ENCODE results near the gene CMTM4. TPM values are rescaled to one million over a fixed set of nuclear protein-coding genes. Genes with fewer than 3 reads are reported as not detected.

The CMTM4 gene
- total and polyA plus RNA-seq, 2 donors (not counting 1 experiment from before 2014, with no cell fraction given), result 0.06 to 0.59 TPM

GRCh38 chr16:66599726-66600125 lies 96.8 kb downstream of the CMTM4 start:
- Histone ChIP-seq H2AFZ (ENCODE audit: insufficient read depth, low read depth, low read length, poor library complexity, severe bottlenecking) (no peak overlapping the region), H3K9me3 (ENCODE audit: control extremely low read depth in 1 of 3, control insufficient read depth in 2 of 3, insufficient read depth in 1 of 3, low read length in 2 of 3) (peaks cover 2 to 20% (median 15%) of the 10 kb centered on the region in 3 donors), H3K27ac (ENCODE audit: low read length in 2 of 2) (no peak overlapping the region), H3K9ac (ENCODE audit: low read length) (no peak overlapping the region), H3K27me3 (replicated peaks in 1 of 4; ENCODE audit: control extremely low read depth in 1 of 4, control insufficient read depth in 3 of 4, insufficient read depth in 4 of 4, low read length in 3 of 4) (peaks cover 0 to 25% (median 12%) of the 10 kb centered on the region in 4 experiments), H3K4me1 (ENCODE audit: control insufficient read depth in 2 of 2, insufficient read depth in 2 of 2, low read length in 2 of 2) (peaks cover 10 to 17% of the 10 kb centered on the region in 2 donors), H3K79me2 (ENCODE audit: control insufficient read depth, insufficient read depth, low read length) (no peaks in the 10 kb centered on the region), H4K20me1 (ENCODE audit: control insufficient read depth, insufficient read depth, low read length, poor library complexity, severe bottlenecking) (no peaks in the 10 kb centered on the region), H3K4me3 (ENCODE audit: control extremely low read depth in 1 of 5, extremely low read depth in 1 of 5, insufficient read depth in 1 of 5, low read depth in 2 of 5, low read length in 4 of 5) (no peak overlapping the region), H3K4me2 (replicated peaks; ENCODE audit: low read depth, low read length, poor library complexity, severe bottlenecking) (no peak overlapping the region), H3K36me3 (replicated peaks in 1 of 2; ENCODE audit: control extremely low read depth in 1 of 2, control insufficient read depth in 1 of 2, extremely low read depth in 1 of 2, insufficient read depth in 2 of 2, low read length in 1 of 2) (no peaks in the 10 kb centered on the region)
- peaks cover 34% of the 10 kb centered on the region for H3K27me3 Mint-ChIP-seq
- no peak for TF ChIP-seq EZH2 (IDR thresholded peaks at IDR 0.05; ENCODE audit: borderline replicate concordance, insufficient read depth, low read depth, low read length, poor library complexity, severe bottlenecking)
- TF ChIP-seq CTCF (IDR thresholded peaks at IDR 0.05), result no peak
- peaks cover 6% of the 10 kb centered on the region for H3K9me3 Mint-ChIP-seq (ENCODE audit: insufficient read depth)
- POLR2A ChIA-PET, result no interaction called here
- peaks cover 19% of the 10 kb centered on the region for H3K4me1 Mint-ChIP-seq
- ATAC-seq (ENCODE audit: low read depth) (no peak), DNase-seq (no peak)
- H3K27ac Mint-ChIP-seq, result no peak overlapping the region
- CTCF ChIA-PET, result interaction anchor here (1.2 to 1.4 kb wide), 3 partner anchors 10 to 88 kb away, joined by 3 to 6 read pairs (median 3); no protein-coding TSS in a partner anchor
- H3K4me3 Mint-ChIP-seq, result no peak overlapping the region
- WGBS (ENCODE audit: insufficient coverage), result no CpG with 5 or more reads among the region's 4 CpGs
- intact Hi-C loops (cut with micrococcal nuclease), result no loop called here

- Mint-ChIP-seq H3K27ac (no peak overlapping the region), H3K4me3 (no peak overlapping the region)
- POLR2A ChIA-PET, result no interaction called here
Observed at GRCh38 chr16:66598111-66598510, 98.4 kb downstream of the CMTM4 start.

More at GRCh38 chr16:66598111-66598510, 98.4 kb downstream of the CMTM4 start:
- H3K4me2 ChIP-seq (replicated peaks; ENCODE audit: low read depth, low read length, poor library complexity, severe bottlenecking), result no peak overlapping the region
- WGBS (ENCODE audit: insufficient coverage), result no CpG with 5 or more reads among the region's 3 CpGs
- H3K27me3 ChIP-seq (replicated peaks in 1 of 4; ENCODE audit: control extremely low read depth in 1 of 4, control insufficient read depth in 3 of 4, insufficient read depth in 4 of 4, low read length in 3 of 4), result peaks cover 0 to 19% (median 11%) of the 10 kb centered on the region in 4 experiments
- H3K9me3 Mint-ChIP-seq (ENCODE audit: insufficient read depth), result peaks cover 6% of the 10 kb centered on the region
- H3K4me1 ChIP-seq (ENCODE audit: control insufficient read depth in 2 of 2, insufficient read depth in 2 of 2, low read length in 2 of 2), result peaks cover 8 to 9% of the 10 kb centered on the region in 2 donors
- H3K36me3 ChIP-seq (replicated peaks in 1 of 2; ENCODE audit: control extremely low read depth in 1 of 2, control insufficient read depth in 1 of 2, extremely low read depth in 1 of 2, insufficient read depth in 2 of 2, low read length in 1 of 2), result no peaks in the 10 kb centered on the region
- H3K9ac ChIP-seq (ENCODE audit: low read length), result no peak overlapping the region
- no peak for DNase-seq
- no peak for ATAC-seq (ENCODE audit: low read depth)
- H3K9me3 ChIP-seq (ENCODE audit: control extremely low read depth in 1 of 3, control insufficient read depth in 2 of 3, insufficient read depth in 1 of 3, low read length in 2 of 3), result peaks cover 2 to 25% (median 21%) of the 10 kb centered on the region in 3 donors
- no peak overlapping the region for H2AFZ ChIP-seq (ENCODE audit: insufficient read depth, low read depth, low read length, poor library complexity, severe bottlenecking)
- H3K27me3 Mint-ChIP-seq, result peaks cover 29% of the 10 kb centered on the region
- no peak overlapping the region for H3K4me3 ChIP-seq (ENCODE audit: control extremely low read depth in 1 of 5, extremely low read depth in 1 of 5, insufficient read depth in 1 of 5, low read depth in 2 of 5, low read length in 4 of 5)
- CTCF ChIA-PET, result interaction anchor here (1.4 kb wide), 1 partner anchor 9 kb away, joined by 6 read pairs; no protein-coding TSS in a partner anchor
- no peaks in the 10 kb centered on the region for H4K20me1 ChIP-seq (ENCODE audit: control insufficient read depth, insufficient read depth, low read length, poor library complexity, severe bottlenecking)
- no peak for TF ChIP-seq EZH2 (IDR thresholded peaks at IDR 0.05; ENCODE audit: borderline replicate concordance, insufficient read depth, low read depth, low read length, poor library complexity, severe bottlenecking)
- TF ChIP-seq CTCF (IDR thresholded peaks at IDR 0.05), result no peak
- H3K27ac ChIP-seq (ENCODE audit: low read length in 2 of 2), result no peak overlapping the region
- H3K79me2 ChIP-seq (ENCODE audit: control insufficient read depth, insufficient read depth, low read length), result no peaks in the 10 kb centered on the region
- H3K4me1 Mint-ChIP-seq, result peaks cover 12% of the 10 kb centered on the region
- intact Hi-C loops (cut with micrococcal nuclease), result no loop called here

Measured in B cell (primary cell).